HepG2 (cell line): ENCODE results near the gene CAMKK1. TPM values are rescaled to one million over a fixed set of nuclear protein-coding genes. Genes with fewer than 3 reads are reported as not detected.

ENCODE experiments used
- ATAC-seq: fragments of 200-7000 bp; cut with Tn5 transposase; 3 replicates; pipeline ENCODE4 v1.9.1; 2020; ENCODE audit warnings: mild to moderate bottlenecking, moderate library complexity
- BruUV-seq: library from RNA; stranded (reverse); fragments of 400-500 nt; replicated peaks from 2 replicates; lab custom pipeline; 2021; lab: Mats Ljungman, UMichigan
- CTCF ChIA-PET: fragments of 300-600 bp; formaldehyde crosslinking; extraction: SDS; loops from one replicate; lab custom pipeline; 2021; ENCODE audit warnings: low total read pairs, inconsistent platforms, low intra/inter-chr PET ratio; lab: Yijun Ruan, JAX
- POLR2A ChIA-PET: fragments of 350-600 bp; sonication (Branson Sonifier 250); formaldehyde crosslinking; loops from one replicate; lab custom pipeline; 2020; ENCODE audit warnings: antibody characterized with exemption, inconsistent platforms; lab: Yijun Ruan, JAX
- DNase-seq: peaks from one replicate; pipeline ENCODE4 v3.0.0-alpha.2; 2015; ENCODE audit warnings: low spot score
- FAIRE-seq: peaks from 3 replicates; lab custom pipeline; 2011; peaks lifted over from hg19 to GRCh38; lab: Jason Lieb, UNC
- H2AFZ ChIP-seq: one replicate; pipeline ENCODE4 v1.6.1; 2011; ENCODE audit warnings: low read length, inconsistent platforms
- H3K27ac ChIP-seq: fragments of 300-600 bp; 3 replicates; pipeline ENCODE4 v1.8.0; 2011; ENCODE audit warnings: mixed run types, mild to moderate bottlenecking, mixed read lengths, low read length, inconsistent platforms; ENCODE audit not compliant: insufficient read depth; ENCODE audit errors: extremely low read length
- H3K27me3 ChIP-seq, 2 experiments: fragments of 200-600 bp in 1 of 2; 2 replicates in 1 of 2; 3 replicates in 1 of 2; pipeline versions ENCODE4 v1.6.0 to v1.8.0; 2011; ENCODE audit warnings: low read length in 2 of 2, mild to moderate bottlenecking in 2 of 2, moderate library complexity in 2 of 2, inconsistent platforms in 1 of 2; ENCODE audit not compliant: insufficient read depth in 2 of 2, control insufficient read depth in 1 of 2
- H3K36me3 ChIP-seq, 2 experiments: fragments of 200-600 bp in 1 of 2; replicated peaks in 1 of 2; 2 replicates in 1 of 2; 3 replicates in 1 of 2; pipeline versions ENCODE4 v1.5.1 to v1.8.0; 2011; ENCODE audit warnings: low read length in 2 of 2, inconsistent platforms in 1 of 2; ENCODE audit not compliant: insufficient read depth in 2 of 2, control insufficient read depth in 1 of 2
- H3K4me1 ChIP-seq: 2 replicates; pipeline ENCODE4 v1.5.1; 2012; ENCODE audit warnings: low read length, inconsistent platforms; ENCODE audit not compliant: insufficient read depth
- H3K4me2 ChIP-seq: 2 replicates; pipeline ENCODE4 v1.6.0; 2011; ENCODE audit warnings: low read depth, low read length, inconsistent platforms
- H3K4me3 ChIP-seq, 3 experiments: fragments of 200-600 bp in 1 of 3; sonication (generic), shearing (Covaris generic) in 1 of 3; replicated peaks in 1 of 3; 2 replicates each; pipeline ENCODE4 v1.5.1; 2011 to 2016; ENCODE audit warnings: low read length in 3 of 3, inconsistent platforms in 2 of 3, low read depth in 2 of 3, mild to moderate bottlenecking in 2 of 3, control low read depth in 1 of 3, mixed read lengths in 1 of 3; ENCODE audit not compliant: insufficient read depth in 1 of 3
- H3K79me2 ChIP-seq: one replicate; pipeline ENCODE4 v1.6.1; 2011; ENCODE audit warnings: low read length, inconsistent platforms; ENCODE audit not compliant: insufficient read depth
- H3K9ac ChIP-seq: 2 replicates; pipeline ENCODE4 v1.6.0; 2011; ENCODE audit warnings: mild to moderate bottlenecking, low read depth, low read length, inconsistent platforms; ENCODE audit not compliant: insufficient read depth
- H3K9me3 ChIP-seq: 2 replicates; pipeline ENCODE4 v1.5.1; 2012; ENCODE audit warnings: mild to moderate bottlenecking, low read length
- H4K20me1 ChIP-seq: 2 replicates; pipeline ENCODE4 v1.6.0; 2011; ENCODE audit warnings: inconsistent platforms, mild to moderate bottlenecking, low read length, moderate library complexity; ENCODE audit not compliant: insufficient read depth
- ATF3 ChIP-seq: sonication (generic); formaldehyde crosslinking; IDR thresholded peaks from 2 replicates; pipeline ENCODE4 v1.4.0; 2020; ENCODE audit warnings: missing genetic modification reagents
- CAMTA2 ChIP-seq: sonication (generic); formaldehyde crosslinking; IDR thresholded peaks from 2 replicates; pipeline ENCODE4 v1.4.0; 2020; ENCODE audit warnings: mild to moderate bottlenecking, missing genetic modification reagents, borderline replicate concordance
- PCBP2 ChIP-seq: fragments of 200-400 bp; formaldehyde crosslinking; optimal IDR thresholded peaks from 2 replicates; pipeline ENCODE3; 2018; ENCODE audit warnings: low read length, low read depth; ENCODE audit not compliant: poor library complexity, severe bottlenecking
- ZNF121 ChIP-seq: sonication (generic); formaldehyde crosslinking; IDR thresholded peaks from 2 replicates; pipeline ENCODE4 v1.5.0; 2020; ENCODE audit warnings: mild to moderate bottlenecking, missing genetic modification reagents
- ZNF264 ChIP-seq: sonication (generic); formaldehyde crosslinking; IDR thresholded peaks from 2 replicates; pipeline ENCODE4 v1.4.0; 2020; ENCODE audit warnings: missing genetic modification reagents
- WGBS: methylation state at CpG from one replicate; pipeline ENCODE4 v1.1.6; 2017; ENCODE audit warnings: low lambda C conversion rate; 5-methylcytosine and 5-hydroxymethylcytosine counted together
- in situ Hi-C: cut with HindIII; loops from 2 replicates; pipeline ENCODE4 v1.10.0; 2017; ENCODE audit warnings: low pct_unique_long_range_greater_than_20kb; ENCODE audit not compliant: extremely low pct_ligation_motif_present
- intact Hi-C: fragments of 100-400 bp; cut with micrococcal nuclease; formaldehyde crosslinking; loops from one replicate; pipeline ENCODE4 v1.10.0; 2022; ENCODE audit not compliant: unreplicated experiment
- polyA plus RNA-seq, 8 experiments: library from polyadenylated mRNA; depleted of rRNA in 3 of 8; stranded (reverse) in 7 of 8; unstranded in 1 of 8; fragments of >200 nt; fragmentation: Illumina TruSeq in 4 of 8; extraction: Trizol in 4 of 8; gene quantifications; 2 replicates each; pipeline versions ENCODE4 v1.2.1 to v1.2.3, GENCODE V29; 2011 to 2016; ENCODE audit warnings: low read depth in 4 of 8, missing spikeins in 1 of 8, mixed read lengths in 1 of 8; ENCODE audit not compliant: insufficient read depth in 1 of 8
- total RNA-seq, 5 experiments: library from RNA; depleted of rRNA; stranded (reverse); fragments of >200 nt; fragmentation: Illumina TruSeq; extraction: Trizol; gene quantifications; 2 replicates each; pipeline ENCODE4 v1.2.3, GENCODE V29; 2016; ENCODE audit warnings: low read depth in 1 of 5
- TF ChIP-seq, protein P1 (sequence below): sonication (generic); formaldehyde crosslinking; IDR thresholded peaks from 2 replicates; pipeline ENCODE4 v1.4.0; 2020; ENCODE audit warnings: missing genetic modification reagents

Gene CAMKK1
- total and polyA plus RNA-seq, 2 of the 13 experiments (the other 11 are each of a cell fraction or from before 2014, with no cell fraction given), result 1.5 to 1.6 TPM

DNA sequence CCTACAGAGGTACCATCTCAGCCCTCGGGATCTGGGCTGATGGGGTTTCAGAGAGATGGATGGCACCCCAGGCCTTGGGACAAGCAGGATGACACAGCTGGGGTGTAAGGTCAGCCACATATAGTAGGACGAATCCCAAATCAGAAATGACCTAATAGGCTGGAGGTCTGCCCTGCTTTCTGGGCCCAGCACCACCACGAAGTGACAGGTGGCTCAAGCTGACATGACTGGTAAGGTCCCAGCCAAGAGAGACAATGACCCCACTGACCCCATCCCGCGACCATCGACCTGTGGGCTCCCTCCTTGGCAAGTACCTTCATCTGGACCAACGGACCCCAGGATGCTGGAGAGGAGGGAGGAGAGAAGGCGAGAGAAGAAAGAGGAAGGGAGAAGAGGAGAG lies 15.6 kb downstream of the CAMKK1 start:
- H2AFZ ChIP-seq, result no peak overlapping the region
- TF ChIP-seq PCBP2 (no peak), CAMTA2 (CRISPR knock-in tag) (no peak), ZNF264 (CRISPR knock-in tag) (no peak)
- TF ChIP-seq, protein P1, sequence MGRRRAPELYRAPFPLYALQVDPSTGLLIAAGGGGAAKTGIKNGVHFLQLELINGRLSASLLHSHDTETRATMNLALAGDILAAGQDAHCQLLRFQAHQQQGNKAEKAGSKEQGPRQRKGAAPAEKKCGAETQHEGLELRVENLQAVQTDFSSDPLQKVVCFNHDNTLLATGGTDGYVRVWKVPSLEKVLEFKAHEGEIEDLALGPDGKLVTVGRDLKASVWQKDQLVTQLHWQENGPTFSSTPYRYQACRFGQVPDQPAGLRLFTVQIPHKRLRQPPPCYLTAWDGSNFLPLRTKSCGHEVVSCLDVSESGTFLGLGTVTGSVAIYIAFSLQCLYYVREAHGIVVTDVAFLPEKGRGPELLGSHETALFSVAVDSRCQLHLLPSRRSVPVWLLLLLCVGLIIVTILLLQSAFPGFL (CRISPR knock-in tag), result no peak
- TF ChIP-seq, all 625 proteins: peak for 0
- ChIA-PET CTCF (no interaction called here), POLR2A (no interaction called here)
- no peak overlapping the region for H3K4me2 ChIP-seq
- no peak overlapping the region for H3K27ac ChIP-seq
- in situ Hi-C loops (no loop called here), intact Hi-C loops (no loop called here)
- no peaks in the 10 kb centered on the region for H4K20me1 ChIP-seq
- no peaks in the 10 kb centered on the region for H3K9me3 ChIP-seq
- peaks cover 0 to 1% of the 10 kb centered on the region in 2 experiments; a peak in 1 of 5 replicates for H3K36me3 ChIP-seq
- no peaks in the 10 kb centered on the region for H3K27me3 ChIP-seq
- no peak for DNase-seq
- WGBS, result 84% methylated on average over 7 of the region's 8 CpGs
- no TSS peak for BruUV-seq
- no peak for ATAC-seq
- no peak overlapping the region for H3K4me3 ChIP-seq
- H3K4me1 ChIP-seq, result peaks cover 8% of the 10 kb centered on the region; the same call in 1 of the 2 replicates
- H3K9ac ChIP-seq, result no peak overlapping the region
- FAIRE-seq, result no peak
- H3K79me2 ChIP-seq, result no peaks in the 10 kb centered on the region

DNA sequence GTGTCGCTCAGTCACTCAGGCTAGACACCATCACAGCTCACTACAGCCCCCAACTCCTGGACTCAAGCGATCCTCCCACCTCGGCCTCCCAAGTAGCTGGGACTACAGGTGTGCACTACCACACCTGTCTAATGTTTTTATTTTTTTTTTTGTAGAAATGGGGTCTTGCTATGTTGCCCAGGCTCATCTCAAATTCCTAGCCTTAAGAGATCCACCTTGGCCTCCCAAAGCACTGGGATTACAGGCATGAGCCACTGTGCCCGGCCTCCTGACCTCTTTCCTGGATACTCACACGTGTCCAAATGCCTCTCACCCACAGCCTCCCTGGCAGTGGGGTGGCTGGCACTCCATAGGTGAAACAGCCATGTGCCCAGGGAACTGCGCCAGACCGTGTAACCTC lies 17.5 kb downstream of the CAMKK1 start:
- Histone ChIP-seq H2AFZ (no peak overlapping the region), H3K27me3 (no peaks in the 10 kb centered on the region), H3K27ac (no peak overlapping the region), H3K9ac (no peak overlapping the region), H4K20me1 (no peaks in the 10 kb centered on the region), H3K4me3 (no peak overlapping the region), H3K36me3 (peaks cover 0 to 2% of the 10 kb centered on the region in 2 experiments; a peak in 1 of 5 replicates), H3K4me1 (peaks cover 7% of the 10 kb centered on the region; the same call in 1 of the 2 replicates), H3K4me2 (no peak overlapping the region)
- CTCF ChIA-PET, result no interaction called here
- no peak for FAIRE-seq
- no peak for ATAC-seq
- DNase-seq, result no peak
- in situ Hi-C loops, result no loop called here
- POLR2A ChIA-PET, result no interaction called here
- TF ChIP-seq ATF3 (no peak), ZNF121 (CRISPR knock-in tag) (peak; percentile 28; the same call in 1 of the 2 replicates)
- TF ChIP-seq, all 625 proteins: peak for 1
- no peaks in the 10 kb centered on the region for H3K79me2 ChIP-seq
- 94% methylated on average over 7 of the region's 7 CpGs for WGBS
- intact Hi-C loops, result no loop called here
- H3K9me3 ChIP-seq, result no peaks in the 10 kb centered on the region
- BruUV-seq, result no TSS peak
